Activated naive CD4-positive, alpha-beta T cell treated with anti-CD3 and anti-CD28 coated beads, Interleukin-2, amount 50 U/mL, for 72 hours (primary cell): ENCODE data around the gene YTHDC1. TPM values are rescaled to one million over a fixed set of nuclear protein-coding genes. Genes with fewer than 3 reads are reported as not detected.
"Not testable (repeated sequence)": the region's sequence is repeated elsewhere in the genome, so short reads cannot be mapped to it uniquely, and the experiment has no call there.

Experiments
- ATAC-seq, 2 donors: fragments of 150-1000 bp; cut with Tn5 transposase; 2 replicates each; pipeline ENCODE4 v1.10.0; 2021; ENCODE audit warnings: mild to moderate bottlenecking in 2 of 2, moderate library complexity in 2 of 2
- DNase-seq, 2 donors: peaks; one replicate each; pipeline ENCODE4 v3.0.0; 2021 to 2022; ENCODE audit warnings: low spot score in 2 of 2
- H3K27ac Mint-ChIP-seq, 2 donors: one replicate each; pipeline ENCODE4 v1.8.0; 2022; ENCODE audit warnings: mild to moderate bottlenecking in 2 of 2, mixed read lengths in 2 of 2
- H3K36me3 Mint-ChIP-seq, 2 donors: one replicate each; pipeline ENCODE4 v1.8.0; 2022; ENCODE audit warnings: mixed read lengths in 2 of 2
- H3K9me3 Mint-ChIP-seq, 2 donors: one replicate each; pipeline ENCODE4 v1.8.0; 2022; ENCODE audit warnings: mixed read lengths in 2 of 2
- total RNA-seq, 2 donors: library from RNA; stranded (reverse); gene quantifications; one replicate each; pipeline ENCODE4 v1.2.3, GENCODE V29; 2022

Gene YTHDC1
- total RNA-seq, result 10 to 100 TPM; 83.2 to 87.3 TPM

- Mint-ChIP-seq H3K9me3 (no peaks in the 10 kb centered on the region), H3K27ac (peak within 1 kb of the TSS; percentile 98 to 100), H3K36me3 (peaks cover 20 to 28% of the 10 kb centered on the region in 2 donors)
- ATAC-seq (peak; percentile 96 to 98), DNase-seq (peak; percentile 88 to 91)
Observed at GRCh38 chr4:68349649-68350360, at the start of gene YTHDC1. Gene YTHDC1, minus strand, starts transcription at chr4:68350090. Its CDS starts 337 bp downstream, at chr4:68349753.

- Mint-ChIP-seq H3K9me3 (no peaks in the 10 kb centered on the region), H3K36me3 (peaks cover 0 to 3% of the 10 kb centered on the region in 2 donors), H3K27ac (no peak overlapping the region)
- DNase-seq (no peak), ATAC-seq (no peak)
Observed at GRCh38 chr4:68399306-68399705, 49.4 kb upstream of the YTHDC1 start.

- DNase-seq (no peak), ATAC-seq (no peak)
- H3K9me3 Mint-ChIP-seq, result no peaks in the 10 kb centered on the region
- peaks cover 0 to 7% of the 10 kb centered on the region in 2 donors for H3K36me3 Mint-ChIP-seq
- H3K27ac Mint-ChIP-seq, result no peak overlapping the region
Observed at GRCh38 chr4:68396756-68397155, 46.9 kb upstream of the YTHDC1 start.

- Mint-ChIP-seq H3K9me3 (no peaks in the 10 kb centered on the region), H3K27ac (no peak overlapping the region), H3K36me3 (peaks cover 0 to 7% of the 10 kb centered on the region in 2 donors)
- ATAC-seq, result no peak
- DNase-seq, result no peak
Observed at GRCh38 chr4:68391436-68391835, 41.5 kb upstream of the YTHDC1 start.

- no peak overlapping the region for H3K27ac Mint-ChIP-seq
- H3K36me3 Mint-ChIP-seq, result peaks cover 0 to 7% of the 10 kb centered on the region in 2 donors
- no peak for DNase-seq
- no peak for ATAC-seq
- H3K9me3 Mint-ChIP-seq, result no peaks in the 10 kb centered on the region
Observed at GRCh38 chr4:68390205-68390935, 40.5 kb upstream of the YTHDC1 start.

GRCh38 chr4:68389386-68389913 lies 39.6 kb upstream of the YTHDC1 start:
- DNase-seq, H3K9me3 Mint-ChIP-seq, ATAC-seq, H3K36me3 Mint-ChIP-seq, H3K27ac Mint-ChIP-seq: not testable (repeated sequence)

- ATAC-seq (no peak), DNase-seq (no peak)
- H3K9me3 Mint-ChIP-seq, result no peaks in the 10 kb centered on the region
- H3K27ac Mint-ChIP-seq, result no peak overlapping the region
- H3K36me3 Mint-ChIP-seq, result no peaks in the 10 kb centered on the region
Observed at GRCh38 chr4:68388347-68388865, 38.5 kb upstream of the YTHDC1 start.

GRCh38 chr4:68385267-68385666 lies 35.4 kb upstream of the YTHDC1 start:
- no peak overlapping the region for H3K27ac Mint-ChIP-seq
- ATAC-seq, result peak; percentile 40 to 63
- no peaks in the 10 kb centered on the region for H3K9me3 Mint-ChIP-seq
- H3K36me3 Mint-ChIP-seq, result no peaks in the 10 kb centered on the region
- no peak for DNase-seq

- ATAC-seq (no peak), DNase-seq (no peak)
- no peaks in the 10 kb centered on the region for H3K9me3 Mint-ChIP-seq
- no peaks in the 10 kb centered on the region for H3K36me3 Mint-ChIP-seq
- H3K27ac Mint-ChIP-seq, result no peak overlapping the region
Observed at GRCh38 chr4:68383115-68383514, 33.2 kb upstream of the YTHDC1 start.

- Mint-ChIP-seq H3K36me3 (peaks cover 0 to 4% of the 10 kb centered on the region in 2 donors), H3K9me3 (no peaks in the 10 kb centered on the region), H3K27ac (no peak overlapping the region)
- no peak for DNase-seq
- ATAC-seq, result no peak
Observed at GRCh38 chr4:68378226-68378625, 28.3 kb upstream of the YTHDC1 start.

GRCh38 chr4:68375667-68376559 lies 26.0 kb upstream of the YTHDC1 start:
- Mint-ChIP-seq H3K36me3 (peaks cover 0 to 4% of the 10 kb centered on the region in 2 donors), H3K9me3 (no peaks in the 10 kb centered on the region), H3K27ac (no peak overlapping the region)
- DNase-seq (peak in 1 of 2 donors; percentile 13), ATAC-seq (peak; percentile 80 to 81)

GRCh38 chr4:68373513-68373912 lies 23.6 kb upstream of the YTHDC1 start:
- ATAC-seq, result peak; percentile 92 to 96
- H3K36me3 Mint-ChIP-seq, result peaks cover 0 to 4% of the 10 kb centered on the region in 2 donors
- H3K9me3 Mint-ChIP-seq, result no peaks in the 10 kb centered on the region
- peak overlapping the region; percentile 55 to 77 for H3K27ac Mint-ChIP-seq
- peak in 1 of 2 donors; percentile 55 for DNase-seq

GRCh38 chr4:68372588-68372987 lies 22.7 kb upstream of the YTHDC1 start:
- Mint-ChIP-seq H3K36me3 (peaks cover 0 to 4% of the 10 kb centered on the region in 2 donors), H3K9me3 (no peaks in the 10 kb centered on the region), H3K27ac (no peak overlapping the region)
- ATAC-seq (no peak), DNase-seq (no peak)

GRCh38 chr4:68369142-68369805 lies 19.4 kb upstream of the YTHDC1 start:
- no peak overlapping the region for H3K27ac Mint-ChIP-seq
- no peak for DNase-seq
- no peak for ATAC-seq
- peaks cover 0 to 4% of the 10 kb centered on the region in 2 donors for H3K36me3 Mint-ChIP-seq
- no peaks in the 10 kb centered on the region for H3K9me3 Mint-ChIP-seq

GRCh38 chr4:68368691-68369131 lies 18.8 kb upstream of the YTHDC1 start:
- ATAC-seq, result no peak

GRCh38 chr4:68367835-68368234 lies 17.9 kb upstream of the YTHDC1 start:
- Mint-ChIP-seq H3K36me3 (no peaks in the 10 kb centered on the region), H3K9me3 (no peaks in the 10 kb centered on the region), H3K27ac (no peak overlapping the region)
- DNase-seq, result no peak
- no peak for ATAC-seq

More at GRCh38 chr4:68368691-68369131, 18.8 kb upstream of the YTHDC1 start:
- no peaks in the 10 kb centered on the region for H3K9me3 Mint-ChIP-seq
- H3K36me3 Mint-ChIP-seq, result peaks cover 0 to 4% of the 10 kb centered on the region in 2 donors
- no peak for DNase-seq
- H3K27ac Mint-ChIP-seq, result no peak overlapping the region
